Measurements from ENCODE around the gene HOXD1. TPM values are rescaled to one million over a fixed set of nuclear protein-coding genes. Genes with fewer than 3 reads are reported as not detected.

The HOXD1 gene
- polyA plus RNA-seq, 3 donors = 9.8 to 12.4 (median 10.4) TPM

GRCh38 chr2:176160986-176161824, 27.3 kb upstream of the HOXD1 start:
- no peak for DNase-seq (ENCODE audit: extremely low read depth in 1 of 11, low read depth in 9 of 11, low spot score in 4 of 11)

DNA sequence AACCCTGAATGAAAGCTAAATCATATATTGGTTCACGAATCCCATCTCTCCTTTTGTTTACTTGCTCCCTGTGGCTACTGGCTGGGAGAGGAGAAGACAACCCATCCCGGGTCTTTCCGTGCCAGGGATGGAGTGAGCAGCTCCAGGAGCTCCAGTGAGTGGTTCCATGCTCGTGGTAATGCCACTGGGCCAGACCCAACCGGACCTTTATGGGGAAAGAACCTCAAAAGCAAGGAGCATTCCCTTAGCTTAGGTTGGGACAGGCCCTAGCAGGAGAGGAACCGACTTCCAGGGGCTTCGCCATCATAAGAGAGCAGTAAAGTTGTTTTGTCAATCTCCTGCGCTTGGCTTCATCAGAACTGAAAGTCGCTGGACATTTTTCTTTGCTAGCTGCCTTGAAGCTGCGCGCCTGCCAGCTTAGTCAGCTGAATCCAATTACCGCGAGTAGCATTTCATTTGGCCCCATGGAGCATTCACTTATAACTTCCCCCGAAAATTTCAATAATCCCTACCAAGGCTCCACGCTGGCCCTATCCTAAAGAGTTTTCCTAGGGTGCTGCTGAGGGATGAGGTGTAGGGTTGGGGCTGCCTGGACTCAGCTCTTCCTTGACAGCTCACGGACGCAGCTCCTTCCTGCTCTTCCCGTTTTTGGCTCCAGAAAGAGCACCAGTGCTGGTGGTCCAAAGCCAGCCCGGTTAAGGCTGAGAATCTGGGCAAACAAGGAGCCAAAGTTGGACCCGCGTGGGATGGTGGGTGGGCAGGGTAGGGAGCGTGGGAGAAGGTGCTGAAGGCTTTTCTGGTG, 26.4 kb upstream of the HOXD1 start:
- DNase-seq (ENCODE audit: extremely low read depth in 1 of 11, low read depth in 9 of 11, low spot score in 4 of 11) = no peak

- DNase-seq (ENCODE audit: extremely low read depth in 1 of 11, low read depth in 9 of 11, low spot score in 4 of 11) = peak in 1 of 11 donors; percentile 79
Observed at GRCh38 chr2:176162911-176163671, 25.4 kb upstream of the HOXD1 start.

GRCh38 chr2:176163672-176164056, 24.8 kb upstream of the HOXD1 start:
- no peak for DNase-seq (ENCODE audit: extremely low read depth in 1 of 11, low read depth in 9 of 11, low spot score in 4 of 11)

DNA sequence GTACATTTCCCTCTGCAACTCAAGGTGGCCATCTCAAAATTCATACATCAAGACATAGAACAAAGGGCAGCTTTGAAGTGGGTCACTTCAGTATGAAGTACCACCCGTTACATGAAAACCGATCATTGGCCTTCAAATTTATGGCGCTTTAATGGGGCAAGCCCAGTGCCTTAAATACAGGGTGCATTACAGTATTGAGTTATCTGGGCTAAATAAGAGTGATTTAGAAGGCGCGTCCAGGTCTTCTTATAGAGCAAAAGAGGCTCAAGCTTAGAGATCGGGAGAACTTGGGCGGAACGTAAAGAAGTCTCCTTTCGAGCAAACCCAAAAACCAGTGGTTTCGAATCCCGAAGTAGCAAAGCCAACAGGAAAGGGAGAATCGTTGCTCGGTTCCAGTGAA, 24.3 kb upstream of the HOXD1 start:
- DNase-seq (ENCODE audit: extremely low read depth in 1 of 11, low read depth in 9 of 11, low spot score in 4 of 11) = no peak

- peak in 1 of 11 donors; percentile 84 for DNase-seq (ENCODE audit: extremely low read depth in 1 of 11, low read depth in 9 of 11, low spot score in 4 of 11)
Observed at GRCh38 chr2:176164611-176165369, 23.7 kb upstream of the HOXD1 start.

- DNase-seq (ENCODE audit: extremely low read depth in 1 of 11, low read depth in 9 of 11, low spot score in 4 of 11) = no peak
Observed at GRCh38 chr2:176165370-176166050, 23.0 kb upstream of the HOXD1 start.

- no peak for DNase-seq (ENCODE audit: extremely low read depth in 1 of 11, low read depth in 9 of 11, low spot score in 4 of 11)
Observed at GRCh38 chr2:176166272-176166671, 22.2 kb upstream of the HOXD1 start.

- no peak for DNase-seq (ENCODE audit: extremely low read depth in 1 of 11, low read depth in 9 of 11, low spot score in 4 of 11)
Observed at GRCh38 chr2:176167398-176167797, 21.1 kb upstream of the HOXD1 start.

- no peak for DNase-seq (ENCODE audit: extremely low read depth in 1 of 11, low read depth in 9 of 11, low spot score in 4 of 11)
Observed at GRCh38 chr2:176169181-176169580, 19.3 kb upstream of the HOXD1 start.

DNA sequence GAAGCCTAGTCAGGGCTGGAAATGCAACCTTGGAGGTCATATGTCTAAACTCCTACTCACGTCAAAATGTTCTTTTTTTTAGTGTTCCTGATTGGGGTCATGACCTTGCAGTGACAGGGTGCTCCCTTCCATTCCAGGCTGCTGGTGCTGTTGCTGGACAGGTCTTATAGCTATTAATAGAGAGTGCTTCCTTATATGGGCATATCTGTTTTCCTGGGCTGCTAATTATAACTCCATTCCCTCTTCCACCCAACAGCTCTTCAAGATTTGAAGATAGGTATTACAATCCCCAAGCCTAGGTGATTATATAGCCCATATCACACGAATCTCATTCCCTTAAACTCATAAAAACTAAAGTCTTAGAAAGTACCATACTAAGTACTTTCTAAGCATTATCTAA, 18.8 kb upstream of the HOXD1 start:
- DNase-seq (ENCODE audit: extremely low read depth in 1 of 11, low read depth in 9 of 11, low spot score in 4 of 11) = no peak

DNA sequence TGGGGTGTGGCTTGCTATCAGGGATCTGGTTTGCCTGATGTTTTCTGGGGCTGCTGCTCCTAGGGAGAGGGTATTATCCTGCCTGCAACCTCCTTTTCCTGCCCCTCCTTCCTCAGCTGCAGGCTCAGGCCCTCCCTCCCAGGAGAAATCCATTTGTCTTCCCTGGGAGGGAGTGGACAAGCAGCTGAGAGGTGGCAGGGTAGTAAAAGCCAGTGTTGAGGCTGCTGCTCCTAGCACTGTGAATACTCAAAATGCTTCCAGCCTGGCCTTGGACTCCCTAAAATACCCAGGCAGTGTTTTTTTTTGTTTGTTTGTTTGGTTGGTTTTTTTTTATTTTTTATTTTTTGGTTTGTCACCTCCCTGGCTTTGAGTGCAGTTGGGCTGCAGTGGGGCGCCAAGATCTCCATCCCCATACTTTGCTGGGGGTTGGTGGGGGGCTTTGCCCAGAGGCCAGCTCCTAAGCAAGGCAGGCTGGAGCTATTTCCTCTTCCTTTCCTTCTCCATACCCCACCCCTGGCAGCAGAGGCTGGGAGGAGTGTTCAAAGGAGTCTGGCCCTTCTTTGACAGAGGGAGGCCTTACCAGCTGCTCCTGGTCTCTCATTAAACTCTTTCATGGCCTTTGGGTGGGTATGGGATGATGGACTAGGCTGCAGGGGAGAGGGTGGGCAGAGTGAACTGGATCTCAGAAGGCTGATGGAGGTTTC, 17.7 kb upstream of the HOXD1 start:
- DNase-seq (ENCODE audit: extremely low read depth in 1 of 11, low read depth in 9 of 11, low spot score in 4 of 11) = no peak

GRCh38 chr2:176171351-176172006, 17.0 kb upstream of the HOXD1 start:
- DNase-seq (ENCODE audit: extremely low read depth in 1 of 11, low read depth in 9 of 11, low spot score in 4 of 11) = no peak

- DNase-seq (ENCODE audit: extremely low read depth in 1 of 11, low read depth in 9 of 11, low spot score in 4 of 11) = no peak
Observed at GRCh38 chr2:176172007-176172894, 16.2 kb upstream of the HOXD1 start.

GRCh38 chr2:176172895-176173566, 15.4 kb upstream of the HOXD1 start:
- peak in 1 of 11 donors; percentile 33 for DNase-seq (ENCODE audit: extremely low read depth in 1 of 11, low read depth in 9 of 11, low spot score in 4 of 11)

All from renal cortex interstitium (tissue), 11 donors.